Lung (tissue), 16 donors: ENCODE results near the gene CYP4F8. TPM values are rescaled to one million over a fixed set of nuclear protein-coding genes. Genes with fewer than 3 reads are reported as not detected.

Experiments used
- ATAC-seq: fragments of 200-7000 bp; cut with Tn5 transposase; one replicate; pipeline ENCODE4 v1.9.1; 2020; ENCODE audit warnings: moderate number of reproducible peaks; ENCODE audit not compliant: insufficient read depth, low FRiP score
- DNase-seq, 3 donors: peaks; one replicate each; pipeline ENCODE4 v3.0.0-alpha.2; 2013 to 2017
- H3K27ac ChIP-seq, 2 donors: one replicate each; pipeline ENCODE4 v1.5.1; 2013; ENCODE audit warnings: mild to moderate bottlenecking in 2 of 2, moderate library complexity in 2 of 2, control low read depth in 1 of 2, inconsistent platforms in 1 of 2, low read depth in 1 of 2, low read length in 1 of 2
- H3K27me3 ChIP-seq, 3 donors: one replicate each; pipeline ENCODE4 v1.5.1; 2013; ENCODE audit warnings: low read length in 2 of 3; ENCODE audit not compliant: control insufficient read depth in 3 of 3, insufficient read depth in 3 of 3
- H3K36me3 ChIP-seq, 4 donors: one replicate each; pipeline ENCODE4 v1.5.1; 2013; ENCODE audit warnings: low read length in 4 of 4, mild to moderate bottlenecking in 1 of 4, moderate library complexity in 1 of 4; ENCODE audit not compliant: control insufficient read depth in 4 of 4, insufficient read depth in 4 of 4
- H3K4me1 ChIP-seq, 5 donors: one replicate each; pipeline ENCODE4 v1.5.1; 2013; ENCODE audit warnings: low read length in 5 of 5, mild to moderate bottlenecking in 2 of 5, moderate library complexity in 1 of 5; ENCODE audit not compliant: control insufficient read depth in 5 of 5, insufficient read depth in 5 of 5
- H3K4me3 ChIP-seq: one replicate; pipeline ENCODE4 v1.5.1; 2013; ENCODE audit warnings: mild to moderate bottlenecking, control low read depth, moderate library complexity
- H3K9ac ChIP-seq, 2 donors: one replicate each; pipeline ENCODE4 v1.5.1; 2013; ENCODE audit warnings: low read length in 2 of 2, control low read depth in 1 of 2; ENCODE audit not compliant: insufficient read depth in 1 of 2
- H3K9me3 ChIP-seq, 4 donors: one replicate each; pipeline ENCODE4 v1.5.1; 2013; ENCODE audit warnings: low read length in 3 of 4, mild to moderate bottlenecking in 1 of 4, moderate library complexity in 1 of 4; ENCODE audit not compliant: control insufficient read depth in 4 of 4, insufficient read depth in 3 of 4
- CTCF ChIP-seq: IDR thresholded peaks from 2 replicates; pipeline ENCODE4 v1.5.1; 2012; ENCODE audit warnings: mild to moderate bottlenecking; ENCODE audit errors: control extremely low read depth, extremely low read depth
- WGBS, 2 donors: extraction: QIAGEN DNeasy Blood & Tissue Kit; methylation state at CpG; one replicate each; pipeline ENCODE4 v1.1.7; 2013; 5-methylcytosine and 5-hydroxymethylcytosine counted together
- long read RNA-seq, 5 donors: transcript quantifications; one replicate each; lab custom pipeline, GENCODE V29; 2026
- polyA plus RNA-seq, 2 donors: library from polyadenylated mRNA; stranded (reverse); fragments of 200-250 nt; gene quantifications; one replicate each; pipeline ENCODE4 v1.2.1, GENCODE V29; 2013
- total RNA-seq, 2 donors: library from RNA; depleted of rRNA in 1 of 2; stranded (reverse); fragments of >200 nt in 1 of 2; gene quantifications; one replicate each; pipeline ENCODE4 v1.2.1, GENCODE V29; 2014 to 2021
- donor health status: control.
- donor health status: control.
- donor health status: Bipolar disorder and iron deficiency.
- donor health status: healthy.
- donor health status: DM: yes; HTN: yes; CAD: no.

CYP4F8 gene, protein sequence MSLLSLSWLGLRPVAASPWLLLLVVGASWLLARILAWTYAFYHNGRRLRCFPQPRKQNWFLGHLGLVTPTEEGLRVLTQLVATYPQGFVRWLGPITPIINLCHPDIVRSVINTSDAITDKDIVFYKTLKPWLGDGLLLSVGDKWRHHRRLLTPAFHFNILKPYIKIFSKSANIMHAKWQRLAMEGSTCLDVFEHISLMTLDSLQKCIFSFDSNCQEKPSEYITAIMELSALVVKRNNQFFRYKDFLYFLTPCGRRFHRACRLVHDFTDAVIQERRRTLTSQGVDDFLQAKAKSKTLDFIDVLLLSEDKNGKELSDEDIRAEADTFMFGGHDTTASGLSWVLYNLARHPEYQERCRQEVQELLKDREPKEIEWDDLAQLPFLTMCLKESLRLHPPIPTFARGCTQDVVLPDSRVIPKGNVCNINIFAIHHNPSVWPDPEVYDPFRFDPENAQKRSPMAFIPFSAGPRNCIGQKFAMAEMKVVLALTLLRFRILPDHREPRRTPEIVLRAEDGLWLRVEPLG
- total RNA-seq (not detected), polyA plus RNA-seq (not detected)
- long read RNA-seq, donor 1, result 0 reads
- long read RNA-seq, donor 2, result 0 reads
- long read RNA-seq, donor 3, result 0 reads
- long read RNA-seq, donor 4, result 0 reads
- long read RNA-seq, donor 5, result 0 reads

- Histone ChIP-seq H3K4me1 (peaks cover 0 to 3% (median 0%) of the 10 kb centered on the region in 5 donors), H3K9ac (no peak within 1 kb of the TSS), H3K27ac (no peak within 1 kb of the TSS), H3K27me3 (no peaks in the 10 kb centered on the region), H3K4me3 (no peak within 1 kb of the TSS), H3K36me3 (no peaks in the 10 kb centered on the region), H3K9me3 (peaks cover 0 to 4% (median 0%) of the 10 kb centered on the region in 4 donors)
- ATAC-seq, result no peak
- TF ChIP-seq CTCF, result no peak
- no peak for DNase-seq
- whole genome bisulfite sequencing, 2 donors, result 45 to 47% methylated on average over 8 of the region's 8 CpGs
These were observed at the start of gene CYP4F8 for GRCh38 chr19:15614507-15615379. Gene CYP4F8 (plus strand): TSS chr19:15615218. CDS start chr19:15615617, 399 bp downstream.

DNA sequence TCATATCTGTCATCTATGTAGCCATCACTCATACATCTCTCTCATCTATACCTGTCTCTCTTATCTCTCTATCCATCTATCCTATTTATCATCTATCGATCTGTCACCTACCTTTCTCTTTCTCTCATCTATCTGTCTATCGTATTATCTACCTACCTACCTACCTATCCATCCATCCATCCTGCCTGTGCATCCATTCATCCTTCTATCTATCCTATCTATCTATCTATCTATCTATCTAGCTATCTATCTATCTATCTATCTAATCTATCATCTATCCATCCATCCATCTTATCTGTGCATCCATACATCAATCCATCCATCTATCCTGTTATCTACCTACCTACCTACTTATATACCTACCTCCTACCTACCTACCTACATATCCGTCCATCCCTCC, 44.6 kb upstream of the CYP4F8 start:
- H3K9ac ChIP-seq, result no peak overlapping the region
- no peaks in the 10 kb centered on the region for H3K27me3 ChIP-seq
- no peak overlapping the region for H3K4me3 ChIP-seq
- H3K9me3 ChIP-seq, result no peaks in the 10 kb centered on the region
- 78 to 84% methylated on average over 3 of the region's 3 CpGs for WGBS, 2 donors
- ATAC-seq (no peak), DNase-seq (no peak)
- no peak overlapping the region for H3K27ac ChIP-seq
- no peaks in the 10 kb centered on the region for H3K4me1 ChIP-seq
- no peaks in the 10 kb centered on the region for H3K36me3 ChIP-seq
- TF ChIP-seq CTCF, result no peak

DNA sequence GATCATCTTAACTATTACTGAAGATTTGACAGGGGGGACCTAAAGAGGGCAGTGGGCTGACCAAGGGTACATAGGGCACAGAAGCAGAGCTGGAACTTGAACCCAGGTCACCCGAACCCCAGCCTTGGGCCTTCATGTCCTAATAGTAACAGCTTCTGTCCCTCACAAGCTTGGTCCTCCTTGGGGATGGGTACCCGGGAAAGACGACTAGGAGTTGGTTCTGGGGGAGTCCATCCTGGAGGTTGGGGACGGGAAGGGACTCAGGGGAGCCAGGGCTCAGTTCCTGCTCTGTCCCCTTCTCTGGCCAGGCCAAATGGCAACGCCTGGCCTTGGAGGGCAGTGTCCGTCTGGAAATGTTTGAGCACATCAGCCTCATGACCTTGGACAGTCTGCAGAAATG, 39.6 kb upstream of the CYP4F8 start:
- Histone ChIP-seq H3K9ac (no peak overlapping the region), H3K36me3 (no peaks in the 10 kb centered on the region), H3K4me1 (no peaks in the 10 kb centered on the region), H3K4me3 (no peak overlapping the region), H3K9me3 (no peaks in the 10 kb centered on the region), H3K27me3 (no peaks in the 10 kb centered on the region), H3K27ac (no peak overlapping the region)
- DNase-seq (no peak), ATAC-seq (no peak)
- no peak for TF ChIP-seq CTCF
- 54 to 63% methylated on average over 6 of the region's 6 CpGs for WGBS, 2 donors
